Esophagus squamous epithelium (tissue), 5 donors: ENCODE data around the gene RTN1. TPM values are rescaled to one million over a fixed set of nuclear protein-coding genes. Genes with fewer than 3 reads are reported as not detected.

ENCODE experiments used
- DNase-seq: peaks from one replicate; lab custom pipeline; 2025; lab: John Stamatoyannopoulos, UW
- H3K27ac ChIP-seq, 4 donors: fragments of 200-600 bp; sonication (generic); one replicate each; pipeline ENCODE4 v1.5.1; 2016 to 2019; ENCODE audit warnings: mild to moderate bottlenecking in 1 of 4
- H3K27me3 ChIP-seq, 4 donors: fragments of 200-600 bp; sonication (generic); 1 replicate in 3 of 4; 2 replicates in 1 of 4; pipeline versions ENCODE4 v1.5.1 to v1.6.0; 2017 to 2021; ENCODE audit warnings: antibody characterized with exemption in 1 of 4
- H3K36me3 ChIP-seq, 3 donors: fragments of 200-600 bp; sonication (generic); one replicate each; pipeline ENCODE4 v1.5.1; 2016 to 2019
- H3K4me1 ChIP-seq, 3 donors: fragments of 200-600 bp; sonication (generic); one replicate each; pipeline ENCODE4 v1.5.1; 2017 to 2019
- H3K4me3 ChIP-seq, 4 donors: fragments of 200-600 bp; sonication (generic); 1 replicate in 3 of 4; 2 replicates in 1 of 4; pipeline ENCODE4 v1.5.1; 2016 to 2019; ENCODE audit warnings: mild to moderate bottlenecking in 2 of 4, moderate library complexity in 1 of 4
- H3K9me3 ChIP-seq, 3 donors: fragments of 200-600 bp; sonication (generic); one replicate each; pipeline ENCODE4 v1.5.1; 2016 to 2019
- POLR2A ChIP-seq, 4 donors: fragments of 450-650 bp; IDR thresholded peaks; one replicate each; pipeline ENCODE4 v1.6.1; 2017; ENCODE audit warnings: antibody characterized with exemption in 4 of 4, mild to moderate bottlenecking in 4 of 4, moderate library complexity in 3 of 4
- WGBS, 2 donors: methylation state at CpG; one replicate each; pipeline ENCODE4 v1.1.5; 2018; 5-methylcytosine and 5-hydroxymethylcytosine counted together
- intact Hi-C: fragments of 100-400 bp; cut with DNase I; formaldehyde crosslinking; loops from one replicate; pipeline ENCODE4 v1.15.0; 2022
- total RNA-seq, 4 donors: library from RNA; depleted of rRNA; stranded (reverse); fragments of >200 nt; gene quantifications; one replicate each; pipeline ENCODE4 v1.1.0, GENCODE V29; 2016
- TF ChIP-seq, protein P1 (sequence below), 6 experiments: fragments of 450-650 bp in 4 of 6; fragments of 200-600 bp in 2 of 6; sonication (generic) in 2 of 6; IDR thresholded peaks; one replicate each; pipeline ENCODE4 v1.5.1; 2016 to 2019; ENCODE audit warnings: antibody characterized with exemption in 6 of 6, mild to moderate bottlenecking in 4 of 6, moderate library complexity in 4 of 6
- donor health status: DM: yes; HTN: yes; CAD: no.

RTN1 gene
- total RNA-seq, 4 donors from 2014 or later, result 0.15 to 2.3 (median 0.91) TPM

DNA sequence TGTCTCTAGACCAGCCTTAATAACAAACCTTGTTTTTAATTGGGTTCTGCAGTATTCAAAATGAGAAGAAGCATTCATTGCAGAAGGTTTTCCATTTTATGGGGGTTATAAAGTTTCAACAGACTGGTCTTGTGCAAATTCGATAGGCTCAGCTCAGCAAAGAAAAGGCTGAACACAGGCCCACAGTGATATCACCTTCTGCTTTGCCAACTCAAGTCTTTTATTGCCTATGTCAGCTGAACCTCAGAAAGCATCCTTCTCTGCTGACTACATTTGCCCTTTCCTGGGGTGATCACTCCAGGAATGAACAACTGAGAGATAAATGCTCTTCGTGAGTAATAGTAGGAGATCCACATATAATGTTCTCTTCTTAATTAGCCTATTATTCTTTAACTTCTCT lies 159.5 kb downstream of the RTN1 start:
- Histone ChIP-seq H3K27me3 (no peaks in the 10 kb centered on the region), H3K4me3 (no peak overlapping the region), H3K27ac (no peak overlapping the region), H3K9me3 (no peaks in the 10 kb centered on the region), H3K36me3 (no peaks in the 10 kb centered on the region), H3K4me1 (no peaks in the 10 kb centered on the region)
- DNase-seq, result no peak
- TF ChIP-seq POLR2A (IDR thresholded peaks at IDR 0.05), result no peak
- TF ChIP-seq, protein P1, sequence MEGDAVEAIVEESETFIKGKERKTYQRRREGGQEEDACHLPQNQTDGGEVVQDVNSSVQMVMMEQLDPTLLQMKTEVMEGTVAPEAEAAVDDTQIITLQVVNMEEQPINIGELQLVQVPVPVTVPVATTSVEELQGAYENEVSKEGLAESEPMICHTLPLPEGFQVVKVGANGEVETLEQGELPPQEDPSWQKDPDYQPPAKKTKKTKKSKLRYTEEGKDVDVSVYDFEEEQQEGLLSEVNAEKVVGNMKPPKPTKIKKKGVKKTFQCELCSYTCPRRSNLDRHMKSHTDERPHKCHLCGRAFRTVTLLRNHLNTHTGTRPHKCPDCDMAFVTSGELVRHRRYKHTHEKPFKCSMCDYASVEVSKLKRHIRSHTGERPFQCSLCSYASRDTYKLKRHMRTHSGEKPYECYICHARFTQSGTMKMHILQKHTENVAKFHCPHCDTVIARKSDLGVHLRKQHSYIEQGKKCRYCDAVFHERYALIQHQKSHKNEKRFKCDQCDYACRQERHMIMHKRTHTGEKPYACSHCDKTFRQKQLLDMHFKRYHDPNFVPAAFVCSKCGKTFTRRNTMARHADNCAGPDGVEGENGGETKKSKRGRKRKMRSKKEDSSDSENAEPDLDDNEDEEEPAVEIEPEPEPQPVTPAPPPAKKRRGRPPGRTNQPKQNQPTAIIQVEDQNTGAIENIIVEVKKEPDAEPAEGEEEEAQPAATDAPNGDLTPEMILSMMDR (IDR thresholded peaks at IDR 0.05), result no peak
- WGBS, 2 donors, result 61 to 66% methylated on average over 2 of the region's 2 CpGs
- intact Hi-C loops, result no loop called here

DNA sequence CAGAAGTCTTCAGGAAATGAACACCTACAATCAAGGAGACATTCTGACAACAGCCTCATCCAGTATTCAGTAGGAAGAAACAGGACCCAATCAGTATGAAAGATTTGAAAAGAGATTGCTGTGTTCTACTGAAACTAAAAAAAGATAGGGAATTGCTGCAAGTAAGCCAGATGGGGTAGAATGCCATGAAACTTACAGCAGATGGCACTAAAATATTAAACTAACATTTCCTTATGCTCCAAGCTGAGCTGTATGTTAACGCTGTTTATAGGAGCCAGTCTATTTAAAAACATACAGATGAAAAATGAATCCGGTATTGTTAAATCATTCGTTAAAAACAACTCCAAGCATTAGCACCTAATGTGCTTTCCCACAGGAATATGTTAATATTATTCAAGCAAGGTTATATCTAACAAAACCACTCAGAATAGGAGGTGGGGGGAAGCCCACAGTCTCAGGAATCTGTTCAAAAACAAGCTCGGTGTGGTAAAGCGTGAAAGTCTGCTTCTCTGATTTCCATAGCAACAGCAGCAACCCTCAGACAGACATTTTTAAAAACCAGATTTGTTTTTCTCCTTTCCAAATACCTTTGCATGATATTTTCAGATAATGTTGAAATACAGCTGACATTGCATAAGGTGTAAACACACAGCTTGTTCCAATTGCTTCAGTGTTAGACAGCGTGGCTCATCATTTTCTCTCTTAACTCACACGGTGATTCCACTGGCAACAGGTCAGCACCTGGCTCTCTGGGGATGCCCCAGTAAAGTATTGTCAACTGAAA lies 162.6 kb downstream of the RTN1 start:
- WGBS, 2 donors, result 36 to 40% methylated on average over 7 of the region's 7 CpGs
- intact Hi-C loops, result no loop called here
- H3K9me3 ChIP-seq, result no peaks in the 10 kb centered on the region
- no peaks in the 10 kb centered on the region for H3K27me3 ChIP-seq
- H3K27ac ChIP-seq, result no peak overlapping the region
- H3K4me3 ChIP-seq, result no peak overlapping the region
- no peak for TF ChIP-seq POLR2A (IDR thresholded peaks at IDR 0.05)
- TF ChIP-seq, protein P1 (IDR thresholded peaks at IDR 0.05), result no peak
- no peak for DNase-seq
- H3K36me3 ChIP-seq, result no peaks in the 10 kb centered on the region
- no peaks in the 10 kb centered on the region for H3K4me1 ChIP-seq

DNA sequence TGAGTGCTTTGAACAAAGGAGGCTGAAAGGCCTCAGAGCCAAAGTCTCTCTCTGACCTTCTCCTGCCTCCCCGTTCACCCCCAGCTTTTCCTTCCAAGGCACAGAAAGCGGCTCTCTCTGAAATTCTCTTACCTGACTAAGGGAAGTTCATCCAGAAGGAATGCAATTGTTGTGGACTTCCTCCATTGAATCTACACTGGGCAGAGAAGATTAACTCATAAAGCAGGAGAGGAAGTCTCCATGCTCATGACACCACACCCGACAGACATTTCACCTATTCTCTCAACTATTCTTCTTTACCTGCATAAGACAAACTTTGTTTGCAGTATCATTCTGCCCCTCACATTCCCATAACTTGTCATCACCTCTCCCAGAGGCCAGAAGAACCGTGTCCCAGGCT lies 164.7 kb downstream of the RTN1 start:
- no peaks in the 10 kb centered on the region for H3K4me1 ChIP-seq
- no peaks in the 10 kb centered on the region for H3K9me3 ChIP-seq
- no peak overlapping the region for H3K27ac ChIP-seq
- 59 to 70% methylated on average over 4 of the region's 4 CpGs for WGBS, 2 donors
- no peaks in the 10 kb centered on the region for H3K36me3 ChIP-seq
- intact Hi-C loops, result no loop called here
- H3K27me3 ChIP-seq, result no peaks in the 10 kb centered on the region
- H3K4me3 ChIP-seq, result no peak overlapping the region
- DNase-seq, result no peak
- no peak for TF ChIP-seq POLR2A (IDR thresholded peaks at IDR 0.05)
- TF ChIP-seq, protein P1 (IDR thresholded peaks at IDR 0.05), result no peak

DNA sequence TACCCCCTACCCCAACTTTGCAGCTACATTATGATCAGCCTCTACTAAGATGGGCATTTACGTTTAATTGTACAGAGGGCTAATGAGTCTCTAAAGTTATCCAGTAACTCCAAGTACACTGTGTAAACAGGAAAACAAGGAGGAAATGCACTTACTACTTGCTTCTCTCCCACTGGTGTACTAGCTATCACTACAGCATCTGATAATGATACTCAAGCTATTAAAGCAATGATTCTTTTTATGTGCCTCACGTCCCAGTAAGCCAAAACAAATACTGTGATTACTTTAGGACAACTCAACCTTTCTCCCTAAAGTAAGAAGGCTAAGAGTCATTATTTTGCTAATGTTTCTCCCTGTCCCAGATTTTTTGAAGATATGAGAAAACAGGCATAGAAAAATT lies 165.3 kb downstream of the RTN1 start:
- Histone ChIP-seq H3K27me3 (no peaks in the 10 kb centered on the region), H3K4me3 (no peak overlapping the region), H3K9me3 (no peaks in the 10 kb centered on the region), H3K27ac (no peak overlapping the region), H3K36me3 (no peaks in the 10 kb centered on the region), H3K4me1 (no peaks in the 10 kb centered on the region)
- WGBS, 2 donors, result 38% methylated on average over 2 of the region's 2 CpGs
- TF ChIP-seq POLR2A (IDR thresholded peaks at IDR 0.05), result no peak
- TF ChIP-seq, protein P1 (IDR thresholded peaks at IDR 0.05), result no peak
- intact Hi-C loops, result no loop called here
- no peak for DNase-seq

DNA sequence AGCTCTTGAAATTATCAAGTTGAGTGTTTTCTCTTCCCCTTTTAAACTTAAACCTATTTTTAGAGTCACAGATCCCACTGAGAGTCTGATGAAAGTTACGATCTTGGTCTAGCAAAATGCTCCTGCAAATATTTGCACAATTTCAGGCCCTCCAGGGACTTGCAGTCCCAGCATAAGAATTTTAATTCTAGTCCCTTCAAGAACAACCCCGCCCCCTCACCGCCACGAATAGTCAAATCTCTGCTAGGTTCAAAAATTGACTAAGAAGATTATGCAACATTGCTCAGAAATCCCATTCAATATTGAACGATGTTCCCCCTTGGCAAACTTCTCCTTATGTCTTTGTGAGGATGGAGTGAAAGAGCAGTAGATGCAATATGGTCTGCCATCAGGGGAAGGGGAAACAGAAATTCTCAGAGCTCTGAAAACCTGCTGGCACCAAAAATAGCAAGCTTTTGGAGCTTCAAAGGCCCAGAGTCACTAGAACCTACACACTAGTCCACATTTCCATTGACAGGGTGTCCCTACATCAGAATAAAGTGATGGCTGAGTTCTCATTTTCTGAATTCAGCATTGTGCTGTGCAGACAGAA lies 166.4 kb downstream of the RTN1 start:
- Histone ChIP-seq H3K4me3 (no peak overlapping the region), H3K27me3 (no peaks in the 10 kb centered on the region), H3K4me1 (no peaks in the 10 kb centered on the region), H3K9me3 (no peaks in the 10 kb centered on the region), H3K36me3 (no peaks in the 10 kb centered on the region), H3K27ac (no peak overlapping the region)
- TF ChIP-seq POLR2A (IDR thresholded peaks at IDR 0.05), result no peak
- TF ChIP-seq, protein P1 (IDR thresholded peaks at IDR 0.05), result no peak
- WGBS, 2 donors, result 57 to 67% methylated on average over 5 of the region's 5 CpGs
- DNase-seq, result no peak
- intact Hi-C loops, result no loop called here
